H1 (cell line): ENCODE measurements around the gene PCDHGA1. TPM values are rescaled to one million over a fixed set of nuclear protein-coding genes. Genes with fewer than 3 reads are reported as not detected.

ENCODE experiments used
- CTCF ChIA-PET: fragments of 300-600 bp; sonication (Branson Sonifier 250); formaldehyde crosslinking; loops from one replicate; lab custom pipeline; 2021; ENCODE audit not compliant: partially characterized antibody; lab: Charles Lee
- POLR2A ChIA-PET: fragments of 300-600 bp; sonication (Branson Sonifier 250); formaldehyde crosslinking; loops from one replicate; lab custom pipeline; 2021; ENCODE audit warnings: inconsistent platforms; ENCODE audit not compliant: partially characterized antibody; lab: Charles Lee
- DNase-seq, 2 experiments: peaks; one replicate each; pipeline versions ENCODE4 v3.0.0 to v3.0.0-alpha.2; 2010 to 2022; ENCODE audit warnings: low spot score in 2 of 2, low read depth in 1 of 2, mixed read lengths in 1 of 2
- FAIRE-seq: peaks from 2 replicates; lab custom pipeline; 2011; peaks lifted over from hg19 to GRCh38; lab: Jason Lieb, UNC
- H2AFZ ChIP-seq: 2 replicates; pipeline ENCODE4 v1.8.1; 2012; ENCODE audit warnings: low read length, inconsistent platforms
- H2AK5ac ChIP-seq: 2 replicates; pipeline ENCODE4 v1.6.1; 2013; ENCODE audit warnings: low read depth, low read length
- H2BK120ac ChIP-seq: replicated peaks from 2 replicates; pipeline ENCODE3; 2013; ENCODE audit warnings: low read depth, low read length, inconsistent platforms
- H2BK12ac ChIP-seq: 2 replicates; pipeline ENCODE4 v1.6.1; 2013; ENCODE audit warnings: low read depth, low read length
- H2BK15ac ChIP-seq: 2 replicates; pipeline ENCODE4 v1.6.1; 2013; ENCODE audit warnings: low read length
- H2BK20ac ChIP-seq: 2 replicates; pipeline ENCODE4 v1.6.1; 2013; ENCODE audit warnings: low read length
- H2BK5ac ChIP-seq: 2 replicates; pipeline ENCODE4 v1.6.1; 2013; ENCODE audit warnings: low read depth, low read length
- H3K14ac ChIP-seq: 2 replicates; pipeline ENCODE4 v1.6.1; 2013; ENCODE audit warnings: inconsistent platforms; ENCODE audit not compliant: insufficient read length
- H3K18ac ChIP-seq: 2 replicates; pipeline ENCODE4 v1.6.1; 2013; ENCODE audit warnings: low read length; ENCODE audit errors: extremely low read depth
- H3K23ac ChIP-seq: 2 replicates; pipeline ENCODE4 v1.6.1; 2013; ENCODE audit warnings: inconsistent platforms; ENCODE audit not compliant: insufficient read length
- H3K23me2 ChIP-seq: 2 replicates; pipeline ENCODE4 v1.6.1; 2013; ENCODE audit warnings: low read depth, low read length
- H3K27ac ChIP-seq: 2 replicates; pipeline ENCODE4 v1.6.1; 2011; ENCODE audit warnings: low read depth, low read length, inconsistent platforms
- H3K27me3 ChIP-seq, 4 experiments: replicated peaks in 1 of 4; 1 replicate in 1 of 4; 2 replicates in 3 of 4; pipeline versions ENCODE4 v1.6.1 to v1.8.1; 2011 to 2013; ENCODE audit warnings: low read length in 3 of 4, mild to moderate bottlenecking in 3 of 4, inconsistent platforms in 2 of 4, mixed read lengths in 2 of 4, moderate library complexity in 1 of 4; ENCODE audit not compliant: control insufficient read depth in 3 of 4, insufficient read depth in 3 of 4; ENCODE audit errors: extremely low read depth in 1 of 4
- H3K36me3 ChIP-seq, 4 experiments: 2 replicates each; pipeline versions ENCODE4 v1.6.1 to v1.8.1; 2011 to 2013; ENCODE audit warnings: mild to moderate bottlenecking in 4 of 4, low read length in 3 of 4, moderate library complexity in 2 of 4, control low read depth in 1 of 4, inconsistent platforms in 1 of 4; ENCODE audit not compliant: insufficient read depth in 4 of 4, control insufficient read depth in 2 of 4
- H3K4ac ChIP-seq: replicated peaks from 2 replicates; pipeline ENCODE3; 2013; ENCODE audit warnings: low read length, low read depth, mixed read lengths, inconsistent platforms; ENCODE audit not compliant: insufficient read length
- H3K4me1 ChIP-seq, 4 experiments: replicated peaks in 1 of 4; 1 replicate in 1 of 4; 2 replicates in 3 of 4; pipeline versions ENCODE4 v1.6.1 to v1.8.1; 2011 to 2013; ENCODE audit warnings: low read length in 3 of 4, inconsistent platforms in 2 of 4, mixed read lengths in 1 of 4; ENCODE audit not compliant: insufficient read depth in 4 of 4, control insufficient read depth in 3 of 4
- H3K4me2 ChIP-seq, 2 experiments: 2 replicates each; pipeline versions ENCODE4 v1.6.1 to v1.8.1; 2011 to 2013; ENCODE audit warnings: low read depth in 2 of 2, low read length in 2 of 2, control low read depth in 1 of 2, inconsistent platforms in 1 of 2, mild to moderate bottlenecking in 1 of 2; ENCODE audit not compliant: insufficient read depth in 1 of 2
- H3K4me3 ChIP-seq, 4 experiments: fragments of 200-600, 300-600 bp in 1 of 4; sonication (generic), shearing (Covaris generic), sonication (Bioruptor Twin) in 1 of 4; 2 replicates each; pipeline versions ENCODE4 v1.5.1 to v1.8.1; 2011 to 2016; ENCODE audit warnings: low read length in 4 of 4, low read depth in 3 of 4, control low read depth in 2 of 4, inconsistent platforms in 2 of 4, mild to moderate bottlenecking in 2 of 4, mixed read lengths in 1 of 4, moderate library complexity in 1 of 4; ENCODE audit not compliant: insufficient read depth in 2 of 4; ENCODE audit errors: extremely low read depth in 1 of 4
- H3K56ac ChIP-seq: replicated peaks from 2 replicates; pipeline ENCODE3; 2013; ENCODE audit warnings: low read depth, mild to moderate bottlenecking, mixed read lengths, low read length, inconsistent platforms; ENCODE audit not compliant: insufficient read length
- H3K79me1 ChIP-seq: 2 replicates; pipeline ENCODE4 v1.6.1; 2013; ENCODE audit warnings: low read depth, low read length, control low read depth
- H3K79me2 ChIP-seq, 2 experiments: 2 replicates each; pipeline versions ENCODE4 v1.6.1 to v1.8.1; 2012 to 2013; ENCODE audit warnings: low read length in 2 of 2, mild to moderate bottlenecking in 2 of 2, inconsistent platforms in 1 of 2; ENCODE audit not compliant: insufficient read depth in 2 of 2, control insufficient read depth in 1 of 2
- H3K9ac ChIP-seq, 4 experiments: replicated peaks in 1 of 4; 1 replicate in 1 of 4; 2 replicates in 3 of 4; pipeline versions ENCODE4 v1.6.1 to v1.8.1; 2011 to 2013; ENCODE audit warnings: low read depth in 3 of 4, low read length in 3 of 4, control low read depth in 2 of 4, mild to moderate bottlenecking in 2 of 4, moderate library complexity in 2 of 4, inconsistent platforms in 1 of 4; ENCODE audit errors: extremely low read depth in 1 of 4
- H3K9me3 ChIP-seq, 2 experiments: 2 replicates each; pipeline versions ENCODE4 v1.6.1 to v1.8.1; 2012 to 2013; ENCODE audit warnings: mild to moderate bottlenecking in 2 of 2, moderate library complexity in 2 of 2, control low read depth in 1 of 2, inconsistent platforms in 1 of 2, low read depth in 1 of 2, low read length in 1 of 2, mixed read lengths in 1 of 2; ENCODE audit not compliant: insufficient read depth in 2 of 2
- H4K20me1 ChIP-seq, 2 experiments: replicated peaks in 1 of 2; 2 replicates each; pipeline versions ENCODE3 to v1.8.1; 2011 to 2013; ENCODE audit warnings: inconsistent platforms in 2 of 2, low read length in 2 of 2, mild to moderate bottlenecking in 1 of 2; ENCODE audit not compliant: insufficient read depth in 2 of 2, control insufficient read depth in 1 of 2
- H4K5ac ChIP-seq: 2 replicates; pipeline ENCODE4 v1.6.1; 2013; ENCODE audit warnings: low read length, low read depth, mixed read lengths, inconsistent platforms; ENCODE audit not compliant: insufficient read length
- H4K8ac ChIP-seq: 2 replicates; pipeline ENCODE4 v1.8.0; 2013; ENCODE audit warnings: mild to moderate bottlenecking, moderate library complexity, low read length, inconsistent platforms; ENCODE audit not compliant: insufficient read depth; ENCODE audit errors: extremely low read depth
- H4K91ac ChIP-seq: replicated peaks from 2 replicates; pipeline ENCODE3; 2013; ENCODE audit warnings: low read length, mixed read lengths, inconsistent platforms; ENCODE audit not compliant: insufficient read length
- ASH2L ChIP-seq: fragments of 200-600, 300-600 bp; sonication (generic); IDR thresholded peaks from one replicate; pipeline ENCODE4 v1.7.1; 2017; ENCODE audit warnings: low read length
- CBX8 ChIP-seq: fragments of 300-800, 300-1000 bp; sonication (generic); IDR thresholded peaks from 2 replicates; pipeline ENCODE4 v1.7.1; 2016; ENCODE audit warnings: low read depth, low read length, borderline replicate concordance
- CREB1 ChIP-seq: IDR thresholded peaks from 2 replicates; pipeline ENCODE4 v1.6.1; 2012; ENCODE audit warnings: inconsistent platforms
- GABPA ChIP-seq: IDR thresholded peaks from 2 replicates; pipeline ENCODE4 v1.6.1; 2011; ENCODE audit warnings: mild to moderate bottlenecking, low read length, moderate library complexity, borderline replicate concordance; ENCODE audit not compliant: insufficient read depth
- POLR2A ChIP-seq, 2 experiments: IDR thresholded peaks; 1 replicate in 1 of 2; 2 replicates in 1 of 2; pipeline ENCODE4 v1.6.1; 2011; ENCODE audit warnings: low read depth in 2 of 2, low read length in 2 of 2, mild to moderate bottlenecking in 2 of 2; ENCODE audit errors: control extremely low read depth in 1 of 2
- RNF2 ChIP-seq: fragments of 200-900, 300-1000 bp; sonication (generic); IDR thresholded peaks from 2 replicates; pipeline ENCODE4 v1.7.1; 2016; ENCODE audit warnings: borderline replicate concordance, low read depth, mild to moderate bottlenecking, antibody characterized with exemption, low read length; ENCODE audit not compliant: poor library complexity, severe bottlenecking; ENCODE audit errors: missing control alignments
- SIN3A ChIP-seq, 2 experiments: IDR thresholded peaks in 1 of 2; conservative IDR thresholded peaks in 1 of 2; 2 replicates each; pipeline ENCODE4 v1.6.1; 2011 to 2012; ENCODE audit warnings: low read length in 2 of 2, improper control_type of control experiment in 1 of 2, low read depth in 1 of 2, mild to moderate bottlenecking in 1 of 2
- SP1 ChIP-seq: IDR thresholded peaks from 2 replicates; pipeline ENCODE4 v1.6.1; 2011; ENCODE audit warnings: low read depth, low read length
- SP4 ChIP-seq: IDR thresholded peaks from 2 replicates; pipeline ENCODE4 v1.6.1; 2012; ENCODE audit warnings: low read length, inconsistent platforms
- WGBS, 2 experiments: shearing (Covaris generic) in 1 of 2; methylation state at CpG; one replicate each; pipeline versions ENCODE4 v1.1.6 to v1.1.7; 2013 to 2015; ENCODE audit warnings: low lambda C conversion rate in 2 of 2, mixed read lengths in 2 of 2, inconsistent platforms in 1 of 2, low coverage in 1 of 2, missing lambda C conversion rate in 1 of 2; ENCODE audit not compliant: insufficient replicate concordance in 2 of 2, insufficient coverage in 1 of 2, insufficient read length in 1 of 2; ENCODE audit errors: extremely low coverage in 1 of 2, missing lambda C conversion rate in 1 of 2; 5-methylcytosine and 5-hydroxymethylcytosine counted together
- polyA plus RNA-seq, 7 experiments: library from polyadenylated mRNA; depleted of rRNA in 3 of 7; stranded (reverse) in 5 of 7; unstranded in 2 of 7; fragments of >200 nt in 5 of 7; fragments of 200-250 nt in 2 of 7; gene quantifications; 1 replicate in 5 of 7; 2 replicates in 1 of 7; 4 replicates in 1 of 7; pipeline versions ENCODE4 v1.2.1 to v1.2.3, GENCODE V29; 2011 to 2013; ENCODE audit warnings: missing spikeins in 2 of 7, mixed read lengths in 2 of 7
- total RNA-seq: library from RNA; stranded (reverse); fragmentation: NEBNext Ultra II Directional; extraction: Animal tissue kit (Norgen Biotek cat#: 25700); gene quantifications from 2 replicates; pipeline ENCODE4 v1.2.1, GENCODE V29; 2021
- TF ChIP-seq, protein P1 (sequence below): IDR thresholded peaks from 2 replicates; pipeline ENCODE4 v1.6.1; 2012; ENCODE audit warnings: inconsistent platforms

PCDHGA1 gene
- total and polyA plus RNA-seq, 2 of the 8 experiments (the other 6 are each of a cell fraction or from before 2014, with no cell fraction given): 0.57 to 0.89 TPM

DNA sequence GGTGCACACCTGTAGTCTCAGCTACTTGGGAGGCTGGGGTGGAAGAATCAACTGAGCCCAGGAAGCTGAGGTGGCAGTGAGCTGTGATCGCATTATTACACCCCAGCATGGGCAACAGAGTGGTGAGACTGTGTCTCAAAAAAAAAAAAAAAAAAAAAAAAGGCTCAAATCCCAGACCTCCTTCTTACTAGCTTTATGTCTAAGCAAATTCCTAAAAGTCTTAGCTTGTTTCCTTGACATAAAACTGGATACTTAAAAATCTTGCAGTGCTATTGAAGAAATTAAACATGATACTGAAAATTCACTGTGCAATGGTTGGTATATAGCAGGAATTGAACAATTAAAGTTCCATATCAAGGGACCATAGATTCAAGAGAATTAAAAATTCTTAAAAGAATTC, 203.6 kb downstream of the PCDHGA1 start:
- no peak overlapping the region for H2AK5ac ChIP-seq
- no peak overlapping the region for H2BK120ac ChIP-seq
- no peaks in the 10 kb centered on the region for H3K79me1 ChIP-seq
- no peak overlapping the region for H2BK5ac ChIP-seq
- H3K4me2 ChIP-seq: no peak overlapping the region
- no peak overlapping the region for H3K9ac ChIP-seq
- H3K56ac ChIP-seq: no peak overlapping the region
- 73% methylated on average over 1 of the region's 1 CpG; no CpG with 5 or more reads in 1 of the 2 experiments for WGBS, 2 experiments
- no peaks in the 10 kb centered on the region for H3K79me2 ChIP-seq
- no peak for FAIRE-seq
- no peaks in the 10 kb centered on the region for H3K23me2 ChIP-seq
- no peak overlapping the region for H4K91ac ChIP-seq
- no peak for TF ChIP-seq RNF2
- no peak for TF ChIP-seq SIN3A (conservative IDR thresholded peaks at IDR 0.05 in 1 of 2, IDR thresholded peaks at IDR 0.05 in 1 of 2; ENCODE audit: low read depth in 1 of 2, low read length in 2 of 2)
- TF ChIP-seq ASH2L: no peak
- TF ChIP-seq GABPA: no peak
- no peak for TF ChIP-seq CBX8
- TF ChIP-seq POLR2A (IDR thresholded peaks at IDR 0.05; ENCODE audit: control extremely low read depth in 1 of 2, low read depth in 2 of 2, low read length in 2 of 2): no peak
- no peak for TF ChIP-seq CREB1
- no peak for TF ChIP-seq SP1
- TF ChIP-seq, protein P1, sequence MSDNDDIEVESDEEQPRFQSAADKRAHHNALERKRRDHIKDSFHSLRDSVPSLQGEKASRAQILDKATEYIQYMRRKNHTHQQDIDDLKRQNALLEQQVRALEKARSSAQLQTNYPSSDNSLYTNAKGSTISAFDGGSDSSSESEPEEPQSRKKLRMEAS: no peak
- no peak for TF ChIP-seq SP4
- ChIA-PET CTCF (interaction anchor here (0.6 to 50.9 kb wide), 12 partner anchors 10 to 341 kb away, joined by 3 to 1236 read pairs (median 4); partner anchors contain the start of genes PCDHB11, PCDHGA10, PCDHGA11 and PCDHGA3), POLR2A (no interaction called here)
- no peak overlapping the region for H4K8ac ChIP-seq
- no peak overlapping the region for H2AFZ ChIP-seq
- no peaks in the 10 kb centered on the region for H3K27me3 ChIP-seq
- no peaks in the 10 kb centered on the region for H3K4me1 ChIP-seq
- no peaks in the 10 kb centered on the region for H4K20me1 ChIP-seq
- H3K9me3 ChIP-seq: no peaks in the 10 kb centered on the region
- no peak overlapping the region for H2BK15ac ChIP-seq
- peaks cover 7 to 22% (median 7%) of the 10 kb centered on the region in 4 experiments; a peak in 7 of 8 replicates for H3K36me3 ChIP-seq
- no peak overlapping the region for H3K14ac ChIP-seq
- H3K4ac ChIP-seq: no peak overlapping the region
- H3K27ac ChIP-seq: no peak overlapping the region
- no peak overlapping the region for H3K23ac ChIP-seq
- H4K5ac ChIP-seq: no peak overlapping the region
- no peak for DNase-seq
- no peak overlapping the region for H2BK20ac ChIP-seq
- H2BK12ac ChIP-seq: no peak overlapping the region
- no peak overlapping the region for H3K18ac ChIP-seq
- H3K4me3 ChIP-seq: no peak overlapping the region
